MM.1S (cell line): ENCODE data around the gene BEND7.

Experiments
- CTCF ChIP-seq: fragments of 300-600 bp; sonication (generic); IDR thresholded peaks from 2 replicates; pipeline ENCODE4 v1.5.1; 2016; ENCODE audit warnings: antibody characterized with exemption, low read length, mixed read lengths
- EZH2 ChIP-seq: fragments of 300-600 bp; sonication (generic); optimal IDR thresholded peaks from 2 replicates; pipeline ENCODE3; 2017; ENCODE audit warnings: low read depth, mild to moderate bottlenecking, antibody characterized with exemption, low read length, mixed read lengths
- EZH2phosphoT487 ChIP-seq: fragments of 300-600 bp; sonication (generic); IDR thresholded peaks from 2 replicates; pipeline ENCODE4 v1.6.1; 2018; ENCODE audit warnings: antibody characterized with exemption, low read length

GRCh38 chr10:13421382-13421917 lies 107.4 kb downstream of the BEND7 start:
- no peak for TF ChIP-seq CTCF
- no peak for TF ChIP-seq EZH2
- no peak for TF ChIP-seq EZH2phosphoT487
